ENCODE data around the gene TLR4.

The TLR4 gene

GRCh38 chr9:117718085-117718484, 13.9 kb downstream of the TLR4 start:
- no peak overlapping the region for H3K4ac ChIP-seq (ENCODE audit: low read length)
- H4K91ac ChIP-seq (ENCODE audit: low read depth, low read length, poor library complexity) = no peak overlapping the region
- no peaks in the 10 kb centered on the region for H3K27me3 ChIP-seq (ENCODE audit: control insufficient read depth in 3 of 3, insufficient read depth in 3 of 3, low read depth in 1 of 3, low read length in 3 of 3)
- H3K36me3 ChIP-seq (replicated peaks in 1 of 2; ENCODE audit: control insufficient read depth in 2 of 2, insufficient read depth in 2 of 2, low read length in 2 of 2) = peaks cover 0 to 18% of the 10 kb centered on the region in 2 donors
- no peak for DNase-seq (ENCODE audit: low spot score)
- no peak overlapping the region for H2BK15ac ChIP-seq (ENCODE audit: low read length)
- H4K8ac ChIP-seq (ENCODE audit: low read depth, low read length) = no peak overlapping the region
- H2BK120ac ChIP-seq (ENCODE audit: low read depth, low read length) = no peak overlapping the region
- H2BK5ac ChIP-seq (ENCODE audit: low read length) = no peak overlapping the region
- no peak overlapping the region for H3K4me3 ChIP-seq (ENCODE audit: low read length in 2 of 2)
- H3K23ac ChIP-seq (ENCODE audit: low read depth, low read length, poor library complexity) = no peak overlapping the region
- no peak overlapping the region for H3K4me2 ChIP-seq (ENCODE audit: insufficient read depth, low read length, poor library complexity, severe bottlenecking)
- H3K14ac ChIP-seq (ENCODE audit: low read length) = no peak overlapping the region
- no peak overlapping the region for H2AK5ac ChIP-seq (ENCODE audit: low read depth, low read length)
- H3K18ac ChIP-seq (ENCODE audit: low read length) = no peak overlapping the region
- H2BK12ac ChIP-seq (ENCODE audit: low read length) = no peak overlapping the region
- no peak overlapping the region for H3K9ac ChIP-seq (ENCODE audit: low read depth, low read length, poor library complexity)
- no peaks in the 10 kb centered on the region for H3K79me1 ChIP-seq (ENCODE audit: low read depth, low read length)
- no peaks in the 10 kb centered on the region for H3K4me1 ChIP-seq (ENCODE audit: control insufficient read depth in 2 of 2, insufficient read depth in 1 of 2, low read depth in 1 of 2, low read length in 2 of 2)
- H3K9me3 ChIP-seq (replicated peaks in 1 of 2; ENCODE audit: control insufficient read depth in 2 of 2, insufficient read depth in 1 of 2, low read depth in 1 of 2, low read length in 2 of 2) = no peaks in the 10 kb centered on the region
- no peak overlapping the region for H2AFZ ChIP-seq (ENCODE audit: low read length)
- H3K27ac ChIP-seq (replicated peaks; ENCODE audit: low read length) = no peak overlapping the region

DNA sequence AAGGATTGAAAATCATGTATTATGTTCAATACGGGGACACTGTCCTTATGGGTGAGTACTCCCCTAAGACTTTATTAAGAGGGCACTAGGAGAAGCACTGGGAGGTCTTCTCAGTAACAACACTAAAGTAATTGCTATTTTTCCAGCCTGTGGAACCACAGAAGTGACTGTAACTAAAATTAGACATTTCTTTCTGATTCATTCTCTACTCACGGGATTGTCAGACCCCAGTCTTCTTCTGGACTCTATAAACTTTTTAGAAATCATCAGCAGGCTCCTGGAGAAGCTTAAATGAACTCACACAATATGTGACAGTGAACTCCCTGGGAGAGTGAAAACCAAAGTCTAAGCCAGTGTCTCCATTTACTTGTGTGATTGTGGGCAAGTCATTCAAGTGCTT, 14.5 kb downstream of the TLR4 start:
- Histone ChIP-seq H3K27ac (replicated peaks; ENCODE audit: low read length) (no peak overlapping the region), H2BK120ac (ENCODE audit: low read depth, low read length) (no peak overlapping the region), H3K23ac (ENCODE audit: low read depth, low read length, poor library complexity) (no peak overlapping the region), H4K91ac (ENCODE audit: low read depth, low read length, poor library complexity) (no peak overlapping the region), H2BK5ac (ENCODE audit: low read length) (no peak overlapping the region), H2AFZ (ENCODE audit: low read length) (no peak overlapping the region), H3K4me2 (ENCODE audit: insufficient read depth, low read length, poor library complexity, severe bottlenecking) (no peak overlapping the region), H3K4me1 (ENCODE audit: control insufficient read depth in 2 of 2, insufficient read depth in 1 of 2, low read depth in 1 of 2, low read length in 2 of 2) (no peaks in the 10 kb centered on the region), H3K18ac (ENCODE audit: low read length) (no peak overlapping the region), H3K9ac (ENCODE audit: low read depth, low read length, poor library complexity) (no peak overlapping the region), H3K4ac (ENCODE audit: low read length) (no peak overlapping the region), H3K36me3 (replicated peaks in 1 of 2; ENCODE audit: control insufficient read depth in 2 of 2, insufficient read depth in 2 of 2, low read length in 2 of 2) (peaks cover 0 to 12% of the 10 kb centered on the region in 2 donors), H2BK15ac (ENCODE audit: low read length) (no peak overlapping the region), H3K27me3 (ENCODE audit: control insufficient read depth in 3 of 3, insufficient read depth in 3 of 3, low read depth in 1 of 3, low read length in 3 of 3) (no peaks in the 10 kb centered on the region), H2AK5ac (ENCODE audit: low read depth, low read length) (no peak overlapping the region), H3K9me3 (replicated peaks in 1 of 2; ENCODE audit: control insufficient read depth in 2 of 2, insufficient read depth in 1 of 2, low read depth in 1 of 2, low read length in 2 of 2) (no peaks in the 10 kb centered on the region), H4K8ac (ENCODE audit: low read depth, low read length) (no peak overlapping the region), H3K79me1 (ENCODE audit: low read depth, low read length) (no peaks in the 10 kb centered on the region), H3K4me3 (ENCODE audit: low read length in 2 of 2) (no peak overlapping the region), H2BK12ac (ENCODE audit: low read length) (no peak overlapping the region), H3K14ac (ENCODE audit: low read length) (no peak overlapping the region)
- WGBS, 2 donors (ENCODE audit: extremely low coverage in 2 of 2, insufficient read length in 2 of 2, insufficient replicate concordance in 1 of 2) = no CpG with 5 or more reads among the region's 2 CpGs
- DNase-seq (ENCODE audit: low spot score) = no peak

DNA sequence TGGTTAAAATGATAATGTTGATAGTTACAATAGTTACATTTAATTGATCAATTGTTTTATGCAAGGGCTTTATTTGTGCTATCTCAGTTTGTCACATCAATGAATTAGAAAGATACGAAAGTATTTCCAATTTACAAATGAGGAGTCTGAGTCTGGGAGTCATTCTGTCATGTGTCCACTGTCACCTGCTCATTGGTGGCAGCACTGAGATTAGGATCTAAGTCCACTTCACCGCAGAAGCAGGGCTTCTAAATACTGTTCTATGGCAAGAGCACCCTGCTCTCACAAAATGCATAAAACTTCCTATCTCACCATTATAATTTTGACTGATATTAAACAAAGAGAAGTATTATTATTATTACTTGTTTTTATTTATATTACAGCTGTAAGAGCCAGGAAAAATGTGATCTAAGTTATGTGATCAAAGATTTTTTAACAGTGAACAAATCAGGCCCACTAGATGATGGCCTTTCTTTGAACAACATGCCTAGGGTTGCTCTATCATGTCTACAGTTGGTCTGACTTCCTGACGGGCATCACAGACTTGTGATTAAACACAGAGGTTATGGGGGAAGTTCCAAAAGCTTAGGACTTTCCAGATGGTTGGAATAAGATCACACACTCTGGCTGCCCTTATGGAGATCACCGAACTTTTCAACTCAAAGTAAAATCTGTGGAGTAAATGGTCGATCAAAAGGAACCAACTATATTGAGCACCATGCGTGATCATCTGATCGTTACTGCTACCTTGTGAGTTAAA, 15.1 kb downstream of the TLR4 start:
- H3K4me1 ChIP-seq (ENCODE audit: control insufficient read depth in 2 of 2, insufficient read depth in 1 of 2, low read depth in 1 of 2, low read length in 2 of 2) = no peaks in the 10 kb centered on the region
- H2AK5ac ChIP-seq (ENCODE audit: low read depth, low read length) = no peak overlapping the region
- no peak overlapping the region for H2BK120ac ChIP-seq (ENCODE audit: low read depth, low read length)
- no peaks in the 10 kb centered on the region for H3K9me3 ChIP-seq (replicated peaks in 1 of 2; ENCODE audit: control insufficient read depth in 2 of 2, insufficient read depth in 1 of 2, low read depth in 1 of 2, low read length in 2 of 2)
- H3K14ac ChIP-seq (ENCODE audit: low read length) = no peak overlapping the region
- H2AFZ ChIP-seq (ENCODE audit: low read length) = no peak overlapping the region
- no peak for DNase-seq (ENCODE audit: low spot score)
- no peak overlapping the region for H2BK12ac ChIP-seq (ENCODE audit: low read length)
- H3K9ac ChIP-seq (ENCODE audit: low read depth, low read length, poor library complexity) = no peak overlapping the region
- no peak overlapping the region for H3K23ac ChIP-seq (ENCODE audit: low read depth, low read length, poor library complexity)
- H4K91ac ChIP-seq (ENCODE audit: low read depth, low read length, poor library complexity) = no peak overlapping the region
- no peak overlapping the region for H3K4me3 ChIP-seq (ENCODE audit: low read length in 2 of 2)
- H4K8ac ChIP-seq (ENCODE audit: low read depth, low read length) = no peak overlapping the region
- WGBS, 2 donors (ENCODE audit: extremely low coverage in 2 of 2, insufficient read length in 2 of 2, insufficient replicate concordance in 1 of 2) = no CpG with 5 or more reads among the region's 7 CpGs
- H3K18ac ChIP-seq (ENCODE audit: low read length) = no peak overlapping the region
- H3K36me3 ChIP-seq (replicated peaks in 1 of 2; ENCODE audit: control insufficient read depth in 2 of 2, insufficient read depth in 2 of 2, low read length in 2 of 2) = peaks cover 0 to 6% of the 10 kb centered on the region in 2 donors
- H2BK15ac ChIP-seq (ENCODE audit: low read length) = no peak overlapping the region
- H2BK5ac ChIP-seq (ENCODE audit: low read length) = no peak overlapping the region
- H3K4me2 ChIP-seq (ENCODE audit: insufficient read depth, low read length, poor library complexity, severe bottlenecking) = no peak overlapping the region
- H3K4ac ChIP-seq (ENCODE audit: low read length) = no peak overlapping the region
- no peak overlapping the region for H3K27ac ChIP-seq (replicated peaks; ENCODE audit: low read length)
- no peaks in the 10 kb centered on the region for H3K79me1 ChIP-seq (ENCODE audit: low read depth, low read length)
- H3K27me3 ChIP-seq (ENCODE audit: control insufficient read depth in 3 of 3, insufficient read depth in 3 of 3, low read depth in 1 of 3, low read length in 3 of 3) = no peaks in the 10 kb centered on the region

GRCh38 chr9:117720066-117720465, 15.9 kb downstream of the TLR4 start:
- no peak overlapping the region for H2BK120ac ChIP-seq (ENCODE audit: low read depth, low read length)
- H2BK12ac ChIP-seq (ENCODE audit: low read length) = no peak overlapping the region
- no peak overlapping the region for H3K14ac ChIP-seq (ENCODE audit: low read length)
- H3K4me1 ChIP-seq (ENCODE audit: control insufficient read depth in 2 of 2, insufficient read depth in 1 of 2, low read depth in 1 of 2, low read length in 2 of 2) = no peaks in the 10 kb centered on the region
- no peak overlapping the region for H2BK15ac ChIP-seq (ENCODE audit: low read length)
- no peak overlapping the region for H3K27ac ChIP-seq (replicated peaks; ENCODE audit: low read length)
- no peak overlapping the region for H3K4me2 ChIP-seq (ENCODE audit: insufficient read depth, low read length, poor library complexity, severe bottlenecking)
- no peak overlapping the region for H3K9ac ChIP-seq (ENCODE audit: low read depth, low read length, poor library complexity)
- no peak overlapping the region for H2AFZ ChIP-seq (ENCODE audit: low read length)
- H3K23ac ChIP-seq (ENCODE audit: low read depth, low read length, poor library complexity) = no peak overlapping the region
- WGBS, 2 donors (ENCODE audit: extremely low coverage in 2 of 2, insufficient read length in 2 of 2, insufficient replicate concordance in 1 of 2) = no CpG with 5 or more reads among the region's 2 CpGs
- DNase-seq (ENCODE audit: low spot score) = no peak
- H3K9me3 ChIP-seq (replicated peaks in 1 of 2; ENCODE audit: control insufficient read depth in 2 of 2, insufficient read depth in 1 of 2, low read depth in 1 of 2, low read length in 2 of 2) = no peaks in the 10 kb centered on the region
- no peak overlapping the region for H2AK5ac ChIP-seq (ENCODE audit: low read depth, low read length)
- no peak overlapping the region for H3K4me3 ChIP-seq (ENCODE audit: low read length in 2 of 2)
- no peak overlapping the region for H4K91ac ChIP-seq (ENCODE audit: low read depth, low read length, poor library complexity)
- H4K8ac ChIP-seq (ENCODE audit: low read depth, low read length) = no peak overlapping the region
- H3K36me3 ChIP-seq (replicated peaks in 1 of 2; ENCODE audit: control insufficient read depth in 2 of 2, insufficient read depth in 2 of 2, low read length in 2 of 2) = no peaks in the 10 kb centered on the region
- no peak overlapping the region for H2BK5ac ChIP-seq (ENCODE audit: low read length)
- H3K27me3 ChIP-seq (ENCODE audit: control insufficient read depth in 3 of 3, insufficient read depth in 3 of 3, low read depth in 1 of 3, low read length in 3 of 3) = no peaks in the 10 kb centered on the region
- H3K4ac ChIP-seq (ENCODE audit: low read length) = no peak overlapping the region
- no peaks in the 10 kb centered on the region for H3K79me1 ChIP-seq (ENCODE audit: low read depth, low read length)
- H3K18ac ChIP-seq (ENCODE audit: low read length) = no peak overlapping the region

All from neuronal stem cell (in vitro differentiated cells).